Aorta (tissue), 5 donors: ENCODE data around the gene EBI3. TPM values are rescaled to one million over a fixed set of nuclear protein-coding genes. Genes with fewer than 3 reads are reported as not detected.
"Not testable (repeated sequence)": the region's sequence is repeated elsewhere in the genome, so short reads cannot be mapped to it uniquely, and the experiment has no call there.

Source experiments
- ATAC-seq: fragments of 200-7000 bp; cut with Tn5 transposase; one replicate; pipeline ENCODE4 v1.9.1; 2022; ENCODE audit warnings: moderate library complexity; ENCODE audit not compliant: low FRiP score
- DNase-seq, 2 donors: peaks; one replicate each; pipeline ENCODE4 v3.0.0-alpha.2; 2020
- H3K27ac ChIP-seq, 2 donors: one replicate each; pipeline ENCODE4 v1.5.1; 2013; ENCODE audit warnings: low read length in 2 of 2, mild to moderate bottlenecking in 2 of 2, moderate library complexity in 2 of 2, control low read depth in 1 of 2, inconsistent platforms in 1 of 2, low read depth in 1 of 2
- H3K27me3 ChIP-seq, 2 donors: one replicate each; pipeline ENCODE4 v1.6.1; 2013; ENCODE audit warnings: control low read depth in 1 of 2, low read length in 1 of 2, mild to moderate bottlenecking in 1 of 2, moderate library complexity in 1 of 2; ENCODE audit not compliant: insufficient read depth in 2 of 2, control insufficient read depth in 1 of 2
- H3K36me3 ChIP-seq, 2 donors: one replicate each; pipeline ENCODE4 v1.6.1; 2013; ENCODE audit warnings: control low read depth in 1 of 2, low read length in 1 of 2, mild to moderate bottlenecking in 1 of 2; ENCODE audit not compliant: insufficient read depth in 2 of 2, control insufficient read depth in 1 of 2
- H3K4me1 ChIP-seq, 2 donors: one replicate each; pipeline ENCODE4 v1.6.1; 2013; ENCODE audit warnings: low read length in 2 of 2, control low read depth in 1 of 2, mild to moderate bottlenecking in 1 of 2, moderate library complexity in 1 of 2; ENCODE audit not compliant: insufficient read depth in 2 of 2, control insufficient read depth in 1 of 2
- H3K4me3 ChIP-seq, 2 donors: one replicate each; pipeline ENCODE4 v1.5.1; 2013; ENCODE audit warnings: low read length in 2 of 2, control low read depth in 1 of 2, mild to moderate bottlenecking in 1 of 2
- H3K9me3 ChIP-seq: one replicate; pipeline ENCODE4 v1.6.1; 2013; ENCODE audit warnings: mild to moderate bottlenecking, low read length; ENCODE audit not compliant: control insufficient read depth
- WGBS, 2 donors: extraction: QIAGEN DNeasy Blood & Tissue Kit; methylation state at CpG; one replicate each; pipeline ENCODE4 v1.1.7; 2013; 5-methylcytosine and 5-hydroxymethylcytosine counted together
- intact Hi-C, 2 donors: fragments of 100-400 bp; cut with DNase I; formaldehyde crosslinking; loops; one replicate each; pipeline versions ENCODE4 v1.14.2 to v1.15.0; 2022
- polyA plus RNA-seq, 2 donors: library from polyadenylated mRNA; stranded (reverse); fragments of 200-250 nt; gene quantifications; one replicate each; pipeline ENCODE4 v1.2.3, GENCODE V29; 2013
- total RNA-seq, 2 donors: library from RNA; stranded (reverse); fragmentation: NEBNext Ultra II Directional; extraction: Animal tissue kit (Norgen Biotek cat#: 25700); gene quantifications; one replicate each; pipeline ENCODE4 v1.2.1, GENCODE V29; 2021
- donor health status: healthy with polysubstance abuse.
- donor health status: Bipolar disorder and iron deficiency.
- donor health status: DM: no; HTN: no; CAD: no.
- donor health status: DM: no; HTN: no; CAD: no.
- donor health status: DM: yes; HTN: yes; CAD: no.

EBI3 gene
- total and polyA plus RNA-seq, 4 donors, result 1.3 to 7.9 (median 3.5) TPM

- Histone ChIP-seq H3K27ac (no peak overlapping the region), H3K4me1 (no peaks in the 10 kb centered on the region), H3K36me3 (no peaks in the 10 kb centered on the region), H3K4me3 (no peak overlapping the region), H3K27me3 (peaks cover 0 to 1% of the 10 kb centered on the region in 2 donors), H3K9me3 (no peaks in the 10 kb centered on the region)
- ATAC-seq (no peak), DNase-seq (no peak)
- 90 to 93% methylated on average over 10 of the region's 10 CpGs for WGBS, 2 donors
- intact Hi-C loops, result no loop called here
These were observed 41.8 kb upstream of the EBI3 start for GRCh38 chr19:4187313-4188122.

- no peak for DNase-seq
- intact Hi-C loops, result no loop called here
- Histone ChIP-seq H3K4me1 (no peaks in the 10 kb centered on the region), H3K36me3 (no peaks in the 10 kb centered on the region), H3K27me3 (peaks cover 0 to 1% of the 10 kb centered on the region in 2 donors), H3K27ac (no peak overlapping the region), H3K9me3 (no peaks in the 10 kb centered on the region), H3K4me3 (no peak overlapping the region)
- WGBS, 2 donors, result 75 to 81% methylated on average over 5 of the region's 5 CpGs
- no peak for ATAC-seq
These were observed 39.7 kb upstream of the EBI3 start for GRCh38 chr19:4189641-4190040.

- WGBS, 2 donors, result 91 to 93% methylated on average over 3 of the region's 3 CpGs
- H3K27me3 ChIP-seq, H3K4me1 ChIP-seq, ATAC-seq, H3K9me3 ChIP-seq, H3K4me3 ChIP-seq, intact Hi-C loops, H3K36me3 ChIP-seq, H3K27ac ChIP-seq, DNase-seq: not testable (repeated sequence)
These were observed 36.8 kb upstream of the EBI3 start for GRCh38 chr19:4192537-4192936.

- Histone ChIP-seq H3K4me3 (no peak overlapping the region), H3K36me3 (no peaks in the 10 kb centered on the region), H3K9me3 (no peaks in the 10 kb centered on the region), H3K4me1 (no peaks in the 10 kb centered on the region), H3K27ac (no peak overlapping the region), H3K27me3 (no peaks in the 10 kb centered on the region)
- DNase-seq (no peak), ATAC-seq (no peak)
- intact Hi-C loops, result no loop called here
- WGBS, 2 donors, result 45 to 53% methylated on average over 7 of the region's 7 CpGs
These were observed 35.0 kb upstream of the EBI3 start for GRCh38 chr19:4194353-4194752.

- Histone ChIP-seq H3K36me3 (no peaks in the 10 kb centered on the region), H3K9me3 (no peaks in the 10 kb centered on the region), H3K4me1 (no peaks in the 10 kb centered on the region), H3K27me3 (no peaks in the 10 kb centered on the region), H3K4me3 (no peak overlapping the region), H3K27ac (no peak overlapping the region)
- intact Hi-C loops, result no loop called here
- DNase-seq (no peak), ATAC-seq (no peak)
- whole genome bisulfite sequencing, 2 donors, result 70 to 80% methylated on average over 8 of the region's 8 CpGs
These were observed 33.3 kb upstream of the EBI3 start for GRCh38 chr19:4196009-4196408.

GRCh38 chr19:4196587-4197148 is 32.7 kb upstream of the EBI3 start:
- ATAC-seq, result no peak
- H3K9me3 ChIP-seq, result no peaks in the 10 kb centered on the region
- no peak overlapping the region for H3K27ac ChIP-seq
- intact Hi-C loops, result no loop called here
- H3K4me3 ChIP-seq, result no peak overlapping the region
- no peaks in the 10 kb centered on the region for H3K36me3 ChIP-seq
- H3K4me1 ChIP-seq, result no peaks in the 10 kb centered on the region
- 84 to 85% methylated on average over 22 of the region's 22 CpGs for WGBS, 2 donors
- H3K27me3 ChIP-seq, result no peaks in the 10 kb centered on the region
- no peak for DNase-seq

GRCh38 chr19:4197228-4197624 is 32.1 kb upstream of the EBI3 start:
- ATAC-seq, result no peak
- 86 to 89% methylated on average over 5 of the region's 5 CpGs for WGBS, 2 donors
- Histone ChIP-seq H3K36me3 (no peaks in the 10 kb centered on the region), H3K27ac (no peak overlapping the region), H3K4me1 (no peaks in the 10 kb centered on the region), H3K4me3 (no peak overlapping the region), H3K27me3 (no peaks in the 10 kb centered on the region), H3K9me3 (no peaks in the 10 kb centered on the region)
- no peak for DNase-seq
- intact Hi-C loops, result no loop called here

GRCh38 chr19:4197625-4198466 is 31.5 kb upstream of the EBI3 start:
- Histone ChIP-seq H3K27ac (no peak overlapping the region), H3K36me3 (no peaks in the 10 kb centered on the region), H3K9me3 (no peaks in the 10 kb centered on the region), H3K4me3 (no peak overlapping the region), H3K27me3 (no peaks in the 10 kb centered on the region), H3K4me1 (no peaks in the 10 kb centered on the region)
- ATAC-seq (no peak), DNase-seq (no peak)
- 16 to 26% methylated on average over 38 to 70 of the region's 70 CpGs for WGBS, 2 donors
- intact Hi-C loops, result no loop called here
